GM18508 (cell line): Measurements from ENCODE around the gene CDON.

Experiments
- ATAC-seq: cut with Tn5 transposase; IDR thresholded peaks from one replicate; pipeline ENCODE4 v1.9.1; 2021; ENCODE audit warnings: moderate number of reproducible peaks; ENCODE audit not compliant: insufficient read depth, unreplicated experiment

Gene CDON

GRCh38 chr11:126083829-126084607, 21.4 kb upstream of the CDON start:
- ATAC-seq, result no peak

- ATAC-seq, result no peak
These were observed 19.8 kb upstream of the CDON start for GRCh38 chr11:126082251-126083109.

- no peak for ATAC-seq
These were observed 19.2 kb upstream of the CDON start for GRCh38 chr11:126081915-126082250.

- ATAC-seq, result no peak
These were observed 17.7 kb upstream of the CDON start for GRCh38 chr11:126080161-126080941.

GRCh38 chr11:126079621-126080124, 17.0 kb upstream of the CDON start:
- ATAC-seq, result no peak

GRCh38 chr11:126076641-126077040, 14.0 kb upstream of the CDON start:
- ATAC-seq, result no peak

GRCh38 chr11:126072801-126073594, 10.3 kb upstream of the CDON start:
- no peak for ATAC-seq

- ATAC-seq, result no peak
These were observed 9.6 kb upstream of the CDON start for GRCh38 chr11:126072141-126072741.

- ATAC-seq, result no peak
These were observed 814 bp upstream of the CDON start for GRCh38 chr11:126063507-126063852.

- ATAC-seq, result no peak
These were observed 673 bp downstream of the CDON start for GRCh38 chr11:126061707-126062678.

- ATAC-seq, result no peak
These were observed 1.9 kb downstream of the CDON start for GRCh38 chr11:126060757-126061171.

- ATAC-seq, result no peak
These were observed 3.4 kb downstream of the CDON start for GRCh38 chr11:126059238-126059781.

GRCh38 chr11:126058105-126058874, 4.4 kb downstream of the CDON start:
- ATAC-seq, result no peak

- no peak for ATAC-seq
These were observed 7.8 kb downstream of the CDON start for GRCh38 chr11:126054882-126055281.

- no peak for ATAC-seq
These were observed 8.3 kb downstream of the CDON start for GRCh38 chr11:126054408-126054807.

- ATAC-seq, result no peak
These were observed 9.0 kb downstream of the CDON start for GRCh38 chr11:126053415-126054286.
